HG03039 (cell line): ENCODE results near the gene LAMA2.

ENCODE experiments used
- ATAC-seq: cut with Tn5 transposase; IDR thresholded peaks from one replicate; pipeline ENCODE4 v1.9.1; 2021; ENCODE audit warnings: mild to moderate bottlenecking, moderate library complexity; ENCODE audit not compliant: unreplicated experiment

Gene LAMA2, protein sequence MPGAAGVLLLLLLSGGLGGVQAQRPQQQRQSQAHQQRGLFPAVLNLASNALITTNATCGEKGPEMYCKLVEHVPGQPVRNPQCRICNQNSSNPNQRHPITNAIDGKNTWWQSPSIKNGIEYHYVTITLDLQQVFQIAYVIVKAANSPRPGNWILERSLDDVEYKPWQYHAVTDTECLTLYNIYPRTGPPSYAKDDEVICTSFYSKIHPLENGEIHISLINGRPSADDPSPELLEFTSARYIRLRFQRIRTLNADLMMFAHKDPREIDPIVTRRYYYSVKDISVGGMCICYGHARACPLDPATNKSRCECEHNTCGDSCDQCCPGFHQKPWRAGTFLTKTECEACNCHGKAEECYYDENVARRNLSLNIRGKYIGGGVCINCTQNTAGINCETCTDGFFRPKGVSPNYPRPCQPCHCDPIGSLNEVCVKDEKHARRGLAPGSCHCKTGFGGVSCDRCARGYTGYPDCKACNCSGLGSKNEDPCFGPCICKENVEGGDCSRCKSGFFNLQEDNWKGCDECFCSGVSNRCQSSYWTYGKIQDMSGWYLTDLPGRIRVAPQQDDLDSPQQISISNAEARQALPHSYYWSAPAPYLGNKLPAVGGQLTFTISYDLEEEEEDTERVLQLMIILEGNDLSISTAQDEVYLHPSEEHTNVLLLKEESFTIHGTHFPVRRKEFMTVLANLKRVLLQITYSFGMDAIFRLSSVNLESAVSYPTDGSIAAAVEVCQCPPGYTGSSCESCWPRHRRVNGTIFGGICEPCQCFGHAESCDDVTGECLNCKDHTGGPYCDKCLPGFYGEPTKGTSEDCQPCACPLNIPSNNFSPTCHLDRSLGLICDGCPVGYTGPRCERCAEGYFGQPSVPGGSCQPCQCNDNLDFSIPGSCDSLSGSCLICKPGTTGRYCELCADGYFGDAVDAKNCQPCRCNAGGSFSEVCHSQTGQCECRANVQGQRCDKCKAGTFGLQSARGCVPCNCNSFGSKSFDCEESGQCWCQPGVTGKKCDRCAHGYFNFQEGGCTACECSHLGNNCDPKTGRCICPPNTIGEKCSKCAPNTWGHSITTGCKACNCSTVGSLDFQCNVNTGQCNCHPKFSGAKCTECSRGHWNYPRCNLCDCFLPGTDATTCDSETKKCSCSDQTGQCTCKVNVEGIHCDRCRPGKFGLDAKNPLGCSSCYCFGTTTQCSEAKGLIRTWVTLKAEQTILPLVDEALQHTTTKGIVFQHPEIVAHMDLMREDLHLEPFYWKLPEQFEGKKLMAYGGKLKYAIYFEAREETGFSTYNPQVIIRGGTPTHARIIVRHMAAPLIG (N-terminal part only)

GRCh38 chr6:128882991-128883611 is at the start of gene LAMA2:
TSS of gene LAMA2 (plus strand) at chr6:128883138. CDS start at chr6:128883246, 108 bp downstream.
- ATAC-seq = no peak

- ATAC-seq = no peak
These were observed 46.2 kb upstream of the LAMA2 start for GRCh38 chr6:128836761-128837160.

DNA sequence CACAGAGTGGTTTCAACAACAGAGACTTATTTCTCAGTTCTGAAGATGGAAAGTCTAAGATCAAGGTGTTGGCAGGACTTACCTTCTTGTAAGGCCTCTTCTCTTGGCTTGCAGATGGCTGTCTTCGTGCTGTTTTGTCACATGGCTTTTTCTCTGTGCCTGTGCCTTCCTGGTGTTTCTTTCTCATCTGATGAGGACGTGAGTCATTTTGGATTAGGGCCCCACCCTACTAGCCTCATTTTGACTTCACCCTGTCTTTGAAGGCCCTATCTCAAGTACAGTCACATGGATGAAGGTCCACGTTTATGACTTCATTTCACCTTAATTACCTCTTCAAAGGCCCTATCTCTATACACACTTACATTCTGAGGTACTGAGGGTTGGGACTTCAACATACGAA is 41.4 kb upstream of the LAMA2 start:
- no peak for ATAC-seq

GRCh38 chr6:128844598-128844997 is 38.3 kb upstream of the LAMA2 start:
- ATAC-seq = no peak

DNA sequence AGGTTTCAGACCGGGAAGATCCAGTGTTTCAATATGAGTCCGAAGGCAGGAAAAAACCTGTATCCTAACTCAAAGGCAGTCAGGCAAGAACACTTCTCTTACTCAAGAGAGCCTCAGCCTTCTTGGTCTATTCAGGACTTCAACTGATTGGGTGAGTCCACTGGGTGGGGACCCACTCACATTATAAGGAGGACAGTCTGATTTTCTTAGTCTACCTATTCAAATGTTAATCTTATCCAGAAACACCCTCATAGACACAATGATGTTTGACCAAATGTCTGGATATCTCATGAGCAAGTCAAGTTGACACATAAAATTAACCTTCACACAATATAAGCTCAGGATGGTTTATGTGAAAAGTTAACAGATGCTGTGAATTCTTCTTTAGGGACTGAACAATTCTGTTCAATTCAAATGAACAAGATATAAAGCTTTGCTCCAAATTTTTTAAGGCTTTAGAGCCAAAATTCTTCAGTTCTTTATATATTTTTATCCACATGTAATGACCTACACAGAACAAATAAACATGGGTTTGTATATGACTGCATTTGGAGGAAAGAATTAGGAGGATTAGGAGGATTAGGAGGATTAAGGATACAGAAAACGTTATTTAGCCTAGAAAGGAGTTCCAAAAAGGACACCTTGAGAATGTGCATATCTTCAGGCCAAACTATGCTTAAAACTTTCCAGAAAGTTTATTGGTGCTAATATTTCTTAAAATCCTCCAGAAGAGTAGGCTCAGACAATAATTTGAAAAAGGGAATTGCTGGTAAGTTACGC is 35.3 kb upstream of the LAMA2 start:
- no peak for ATAC-seq

- ATAC-seq = no peak
These were observed 34.6 kb upstream of the LAMA2 start for GRCh38 chr6:128848212-128848935.

DNA sequence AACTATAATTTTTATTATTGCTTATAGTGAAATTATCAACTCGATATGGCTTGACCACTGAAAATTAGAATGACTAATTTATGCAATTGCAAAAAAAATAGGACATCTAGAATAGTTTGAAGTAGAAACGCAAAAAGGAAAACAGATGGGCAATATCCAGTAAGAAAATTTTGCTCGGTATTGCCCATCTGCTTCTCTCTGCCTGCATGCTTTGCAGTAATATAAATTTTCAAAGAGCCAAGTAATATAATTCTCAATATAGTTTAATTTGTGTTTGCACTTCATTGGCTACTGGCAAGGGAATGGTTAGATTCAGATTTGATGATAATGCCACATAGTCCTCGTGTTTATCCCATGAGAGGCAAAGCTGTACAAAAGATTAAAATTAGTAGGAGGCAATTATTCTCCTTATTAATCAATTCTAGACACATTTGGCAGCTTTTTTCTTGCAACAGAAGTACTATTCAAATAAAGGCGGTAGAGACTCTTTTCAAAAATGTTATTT is 27.3 kb upstream of the LAMA2 start:
- no peak for ATAC-seq

- no peak for ATAC-seq
These were observed 25.1 kb upstream of the LAMA2 start for GRCh38 chr6:128857806-128858205.

- ATAC-seq = no peak
These were observed 22.2 kb upstream of the LAMA2 start for GRCh38 chr6:128860782-128861181.

DNA sequence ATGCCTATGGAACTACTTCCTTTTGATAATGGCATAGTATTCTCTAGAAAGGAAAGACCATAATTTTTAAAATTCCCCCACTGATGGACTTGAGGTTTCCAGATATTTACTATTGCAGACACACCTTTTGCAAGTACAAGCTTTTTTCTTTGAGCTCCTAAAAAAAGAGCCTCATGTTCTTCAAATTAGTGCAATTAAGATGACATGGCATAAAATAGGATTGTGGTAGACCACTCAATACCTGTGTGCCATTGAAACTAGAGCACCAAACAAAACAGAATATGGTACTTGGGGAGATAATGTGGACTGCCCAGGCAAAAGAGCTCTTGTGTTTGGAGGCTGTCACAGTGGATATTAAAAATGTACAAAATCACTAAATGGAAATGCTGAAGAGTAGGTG is 19.0 kb upstream of the LAMA2 start:
- no peak for ATAC-seq

GRCh38 chr6:128870746-128871145 is 12.2 kb upstream of the LAMA2 start:
- no peak for ATAC-seq

DNA sequence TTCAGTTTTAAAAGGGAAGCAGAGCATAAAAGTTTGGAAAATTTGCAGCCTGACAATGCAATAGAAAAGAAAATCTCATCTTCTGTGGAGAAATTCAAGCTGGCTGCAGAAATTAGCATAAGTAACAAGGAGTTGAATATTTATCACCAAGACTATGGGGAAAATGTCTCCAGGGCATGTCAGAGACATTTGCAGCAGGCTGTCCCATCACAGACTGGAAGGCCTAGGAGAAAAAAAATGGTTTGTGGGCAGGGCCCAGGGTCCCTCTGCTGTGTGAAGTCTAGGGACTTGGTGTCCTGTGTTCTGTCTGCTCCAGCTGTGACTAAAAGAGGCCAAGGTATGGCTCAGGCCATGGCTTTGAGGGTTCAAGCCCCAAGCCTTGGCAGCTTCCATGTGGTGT is 8.1 kb upstream of the LAMA2 start:
- ATAC-seq = no peak

DNA sequence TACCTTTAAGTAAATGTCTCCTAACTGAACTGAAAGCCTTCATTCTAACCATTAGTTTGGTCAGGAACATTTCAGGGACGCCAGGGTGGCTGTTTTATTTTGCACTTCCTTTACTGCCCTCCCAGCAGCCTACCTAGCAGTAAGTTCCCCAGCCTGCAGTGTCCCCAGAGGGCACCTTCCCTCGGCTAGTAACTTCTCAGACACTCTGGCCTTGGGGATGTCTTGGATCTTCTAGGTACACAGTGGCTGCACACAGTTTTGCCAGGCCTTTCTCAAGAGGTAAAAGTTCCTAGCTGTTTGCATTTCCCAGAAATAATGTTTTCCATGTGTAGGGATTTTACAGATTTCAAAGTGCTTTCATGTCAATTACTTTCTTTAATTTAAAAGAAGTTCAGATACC is 378 bp upstream of the LAMA2 start:
- ATAC-seq = no peak

GRCh38 chr6:128883906-128884305 is 968 bp downstream of the LAMA2 start:
- no peak for ATAC-seq

DNA sequence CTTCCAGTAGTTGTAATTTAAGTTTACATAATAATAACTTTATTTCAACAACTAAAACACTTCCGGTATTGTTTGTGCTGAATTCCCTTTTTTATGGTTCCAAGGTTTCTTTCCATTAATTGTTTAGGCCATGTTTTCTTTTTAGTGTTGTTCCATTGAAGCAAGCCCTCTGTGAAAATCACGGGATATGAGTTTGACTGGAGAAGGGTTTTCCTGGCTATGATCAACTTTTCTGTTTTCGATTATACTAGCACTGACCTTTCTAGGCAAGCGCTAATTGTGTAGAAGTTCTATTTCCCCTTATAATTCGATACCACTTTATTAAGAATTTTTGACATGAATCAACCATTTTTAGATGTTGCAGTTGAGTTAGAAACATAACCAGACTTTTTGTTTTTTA is 2.4 kb downstream of the LAMA2 start:
- no peak for ATAC-seq

DNA sequence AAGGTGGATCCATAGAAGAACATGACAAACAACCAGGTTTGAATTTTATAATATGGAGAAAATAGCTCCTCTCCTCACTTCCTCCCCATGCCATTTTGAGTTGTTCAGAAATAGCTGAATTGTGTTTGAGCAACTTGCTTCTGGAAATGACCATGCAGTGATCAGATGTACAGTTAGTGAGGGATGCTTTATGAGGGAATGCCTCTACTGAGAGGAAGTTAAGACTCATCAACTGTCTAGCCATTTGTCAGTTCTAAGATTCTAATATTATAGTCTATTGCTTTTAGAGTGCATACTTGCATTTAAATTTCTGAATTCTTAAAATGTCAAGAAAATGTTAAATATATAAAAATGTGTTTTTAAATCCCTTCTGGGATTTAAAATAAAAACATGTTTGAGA is 3.8 kb downstream of the LAMA2 start:
- no peak for ATAC-seq

DNA sequence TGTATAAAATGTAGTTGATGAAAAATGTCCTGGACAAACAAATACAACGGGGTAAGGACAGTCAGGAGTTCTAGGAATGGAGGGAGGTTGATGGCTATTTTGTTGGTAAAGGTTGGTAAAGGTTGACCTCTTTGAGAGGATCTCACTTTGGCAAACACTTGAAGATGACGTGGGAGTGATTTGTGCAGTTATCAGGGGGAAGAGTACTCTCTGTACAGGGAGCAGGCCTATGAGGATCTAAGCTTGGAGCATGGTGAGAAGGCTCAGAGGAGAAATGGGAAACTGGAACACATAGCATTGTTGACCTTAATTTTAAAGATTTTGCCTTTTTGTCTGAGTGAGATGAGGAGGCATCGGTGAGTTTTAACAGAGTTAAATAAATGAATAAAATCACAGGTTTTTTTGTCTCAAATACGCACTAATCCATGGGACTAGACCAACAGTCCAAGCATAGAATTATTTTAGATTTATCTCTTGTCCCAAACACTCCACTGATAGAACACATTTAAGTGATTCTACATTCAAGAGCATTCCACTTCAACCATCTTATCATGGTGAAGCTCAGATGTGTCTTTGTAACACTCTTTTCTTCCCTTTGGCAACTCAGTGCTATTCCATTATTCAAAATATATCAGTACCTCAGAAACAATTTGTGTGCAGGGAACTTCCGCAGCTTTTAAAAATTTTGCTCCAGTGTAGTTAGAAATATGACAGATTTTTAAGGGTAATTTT is 5.7 kb downstream of the LAMA2 start:
- no peak for ATAC-seq

DNA sequence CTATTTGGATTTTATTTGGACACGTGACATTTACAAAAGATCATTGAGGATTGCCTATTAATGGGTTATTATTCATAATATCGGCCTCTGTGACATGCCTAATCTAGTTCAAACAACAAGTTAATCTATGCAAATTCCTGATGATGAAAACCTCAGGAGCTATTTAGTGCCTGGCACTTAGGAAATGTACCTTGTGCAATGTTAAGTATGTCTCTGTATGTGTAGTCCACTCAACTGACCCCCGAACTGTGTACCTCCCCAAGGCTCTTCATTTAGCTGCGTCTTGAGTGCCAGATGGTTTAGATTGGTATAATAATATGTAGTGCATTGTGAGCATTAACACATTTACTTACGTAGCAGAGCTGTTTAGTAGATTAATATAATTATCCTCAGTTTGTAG is 6.9 kb downstream of the LAMA2 start:
- no peak for ATAC-seq
